Osteocyte (in vitro differentiated cells): Measurements from ENCODE around the gene STUM. TPM values are rescaled to one million over a fixed set of nuclear protein-coding genes. Genes with fewer than 3 reads are reported as not detected.

Experiments
- DNase-seq: peaks from one replicate; pipeline ENCODE4 v3.0.0; 2021; ENCODE audit warnings: mixed read lengths; ENCODE audit not compliant: unreplicated experiment; ENCODE audit errors: extremely low spot score
- H3K27ac Mint-ChIP-seq: one replicate; pipeline ENCODE4 v1.8.0; 2021; ENCODE audit warnings: mild to moderate bottlenecking, mixed read lengths; ENCODE audit not compliant: unreplicated experiment
- H3K27me3 Mint-ChIP-seq: one replicate; pipeline ENCODE4 v1.8.0; 2021; ENCODE audit warnings: mixed read lengths; ENCODE audit not compliant: unreplicated experiment
- H3K36me3 Mint-ChIP-seq: one replicate; pipeline ENCODE4 v1.8.0; 2021; ENCODE audit warnings: mixed read lengths; ENCODE audit not compliant: unreplicated experiment
- H3K4me1 Mint-ChIP-seq: one replicate; pipeline ENCODE4 v1.8.0; 2021; ENCODE audit warnings: mixed read lengths; ENCODE audit not compliant: unreplicated experiment
- H3K4me3 Mint-ChIP-seq: one replicate; pipeline ENCODE4 v1.8.0; 2021; ENCODE audit warnings: mild to moderate bottlenecking, moderate library complexity, mixed read lengths; ENCODE audit not compliant: unreplicated experiment
- H3K9me3 Mint-ChIP-seq: one replicate; pipeline ENCODE4 v1.8.0; 2021; ENCODE audit warnings: mixed read lengths; ENCODE audit not compliant: unreplicated experiment
- total RNA-seq: library from RNA; stranded (reverse); gene quantifications from 2 replicates; pipeline ENCODE4 v1.2.1, GENCODE V29; 2021
- TF ChIP-seq, protein P1 (sequence below): fragments of 200-600 bp; sonication (generic); IDR thresholded peaks from 2 replicates; pipeline ENCODE4 v1.5.0; 2021; ENCODE audit warnings: antibody characterized with exemption, mild to moderate bottlenecking, moderate library complexity

STUM gene
- total RNA-seq, 1 donor from 2014 or later, result 0.35 TPM

DNA sequence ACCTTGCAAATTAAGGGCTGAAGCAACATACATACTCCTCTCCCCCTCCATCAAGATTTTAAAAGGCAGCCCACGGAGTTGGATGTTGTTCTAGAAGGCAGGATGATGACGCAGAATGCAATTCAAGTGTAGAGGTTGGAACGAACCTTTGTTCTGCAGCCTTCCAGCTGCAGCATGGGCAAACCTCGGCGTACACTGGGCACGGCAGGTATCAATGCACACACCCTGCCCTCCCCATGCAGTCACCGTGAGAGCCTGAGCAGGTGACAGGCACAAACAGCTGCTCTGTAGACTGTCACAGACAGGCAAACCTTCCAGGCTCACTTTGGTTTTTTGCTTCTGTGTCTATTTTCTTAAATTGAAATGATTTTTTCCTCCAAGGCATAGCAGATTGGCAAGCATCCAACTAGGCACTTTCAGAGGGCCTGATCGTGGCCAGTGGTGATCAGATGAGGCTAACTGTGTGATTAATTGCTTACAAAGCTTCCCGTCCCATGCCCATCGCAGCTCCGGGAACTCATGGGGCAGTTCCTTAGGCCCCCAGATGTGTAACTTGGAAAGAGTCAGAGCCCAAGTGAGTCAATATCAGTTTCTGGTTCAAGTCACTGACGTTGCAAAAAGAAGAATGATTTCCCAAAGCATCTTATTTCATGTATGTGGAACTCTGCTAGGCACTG, 108.2 kb downstream of the STUM start:
- Mint-ChIP-seq H3K27me3 (no peaks in the 10 kb centered on the region), H3K27ac (peak overlapping the region; percentile 89), H3K9me3 (no peaks in the 10 kb centered on the region), H3K36me3 (no peaks in the 10 kb centered on the region), H3K4me3 (peak overlapping the region; percentile 42), H3K4me1 (peaks cover 73% of the 10 kb centered on the region)
- TF ChIP-seq, protein P1, sequence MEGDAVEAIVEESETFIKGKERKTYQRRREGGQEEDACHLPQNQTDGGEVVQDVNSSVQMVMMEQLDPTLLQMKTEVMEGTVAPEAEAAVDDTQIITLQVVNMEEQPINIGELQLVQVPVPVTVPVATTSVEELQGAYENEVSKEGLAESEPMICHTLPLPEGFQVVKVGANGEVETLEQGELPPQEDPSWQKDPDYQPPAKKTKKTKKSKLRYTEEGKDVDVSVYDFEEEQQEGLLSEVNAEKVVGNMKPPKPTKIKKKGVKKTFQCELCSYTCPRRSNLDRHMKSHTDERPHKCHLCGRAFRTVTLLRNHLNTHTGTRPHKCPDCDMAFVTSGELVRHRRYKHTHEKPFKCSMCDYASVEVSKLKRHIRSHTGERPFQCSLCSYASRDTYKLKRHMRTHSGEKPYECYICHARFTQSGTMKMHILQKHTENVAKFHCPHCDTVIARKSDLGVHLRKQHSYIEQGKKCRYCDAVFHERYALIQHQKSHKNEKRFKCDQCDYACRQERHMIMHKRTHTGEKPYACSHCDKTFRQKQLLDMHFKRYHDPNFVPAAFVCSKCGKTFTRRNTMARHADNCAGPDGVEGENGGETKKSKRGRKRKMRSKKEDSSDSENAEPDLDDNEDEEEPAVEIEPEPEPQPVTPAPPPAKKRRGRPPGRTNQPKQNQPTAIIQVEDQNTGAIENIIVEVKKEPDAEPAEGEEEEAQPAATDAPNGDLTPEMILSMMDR, result no peak
- DNase-seq, result no peak

DNA sequence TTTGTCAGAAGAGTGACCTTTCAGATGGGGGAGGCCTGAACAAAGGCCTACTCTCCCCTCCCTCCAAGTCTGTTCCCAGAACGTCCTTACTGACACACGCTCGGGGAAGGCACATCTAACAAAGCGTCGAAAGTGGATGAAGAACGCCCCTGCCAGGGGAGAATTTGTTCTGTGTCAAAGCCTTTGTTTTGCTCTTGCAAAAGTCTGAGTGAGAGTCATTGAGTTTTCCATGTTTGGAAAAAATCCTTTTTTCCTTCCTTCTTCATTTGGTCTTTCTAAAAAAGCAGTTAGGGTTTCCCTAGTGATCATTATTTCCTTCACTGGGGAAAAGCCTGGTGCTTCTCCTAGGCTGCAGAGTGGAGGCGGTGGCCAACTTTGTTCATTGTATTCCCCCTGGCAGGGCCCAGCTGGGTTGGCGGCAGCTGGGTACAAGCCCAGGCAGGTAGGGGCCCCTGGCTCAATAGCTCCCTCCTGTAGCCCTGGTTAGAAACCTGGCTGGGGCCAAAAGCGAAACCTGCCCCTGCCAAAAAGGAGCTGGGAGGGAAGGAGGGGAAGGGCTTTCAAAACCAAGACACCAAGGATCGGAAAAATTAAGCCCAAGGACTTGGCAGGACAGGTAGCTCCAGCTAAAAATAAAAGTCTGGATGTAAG, 109.5 kb downstream of the STUM start:
- no peak overlapping the region for H3K4me3 Mint-ChIP-seq

DNA sequence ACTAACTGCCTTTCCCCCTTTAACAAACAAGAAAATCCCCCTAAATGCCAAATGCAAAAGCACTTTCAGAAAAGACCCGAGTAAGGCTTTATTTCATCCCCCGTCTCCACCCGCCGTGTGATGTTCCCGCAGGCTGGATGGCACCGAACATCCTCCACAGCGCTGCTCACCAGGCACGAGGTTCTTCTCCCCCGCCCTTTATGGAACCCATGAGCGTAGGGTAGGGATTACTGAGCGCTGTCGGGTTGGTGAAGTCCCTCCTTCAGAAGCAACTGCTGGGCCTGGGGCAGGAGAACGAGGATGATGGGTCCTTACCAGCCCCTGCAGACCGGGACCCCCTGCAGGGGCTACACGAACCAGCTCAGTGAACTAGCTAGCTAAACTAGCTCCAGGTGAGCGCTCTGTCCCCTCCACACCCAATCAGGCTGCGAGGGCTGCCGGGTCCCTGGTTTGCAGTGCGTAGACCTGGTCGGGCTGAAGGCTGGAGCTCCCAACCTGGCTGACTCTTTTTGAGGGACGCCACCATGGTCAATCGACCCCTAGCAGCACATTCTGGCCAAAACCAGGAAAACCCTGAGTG, 110.1 kb downstream of the STUM start:
- peaks cover 83% of the 10 kb centered on the region for H3K4me1 Mint-ChIP-seq
- no peaks in the 10 kb centered on the region for H3K9me3 Mint-ChIP-seq
- no peak for DNase-seq
- H3K27me3 Mint-ChIP-seq, result no peaks in the 10 kb centered on the region
- no peak overlapping the region for H3K27ac Mint-ChIP-seq
- TF ChIP-seq, protein P1, result no peak
- H3K4me3 Mint-ChIP-seq, result no peak overlapping the region
- H3K36me3 Mint-ChIP-seq, result no peaks in the 10 kb centered on the region

More for the DNA sequence above, 109.5 kb downstream of the STUM start:
- Mint-ChIP-seq H3K36me3 (no peaks in the 10 kb centered on the region), H3K27ac (peak overlapping the region; percentile 89), H3K9me3 (no peaks in the 10 kb centered on the region), H3K4me1 (peaks cover 83% of the 10 kb centered on the region), H3K27me3 (no peaks in the 10 kb centered on the region)
- TF ChIP-seq, protein P1, result no peak
- no peak for DNase-seq

Other genes with a start within 250 kb of the STUM start
- 2.7 and 4.2 TPM in 2 replicates for gene LIN9, start 239.6 kb upstream of the STUM start, total RNA-seq
- 84.5 and 86.3 TPM in 2 replicates for gene PARP1, start 140.7 kb upstream of the STUM start, total RNA-seq
- 28.3 and 30.0 TPM in 2 replicates for gene ITPKB, start 190.5 kb downstream of the STUM start, total RNA-seq